Tibial nerve (tissue), 4 donors: ENCODE data around the gene MYBPC1.

Experiments
- CTCF ChIP-seq, 5 experiments: fragments of 200-600 bp in 3 of 5; fragments of 450-650 bp in 2 of 5; sonication (generic) in 3 of 5; IDR thresholded peaks; one replicate each; pipeline ENCODE4 v1.5.1; 2016 to 2019; ENCODE audit warnings: antibody characterized with exemption in 5 of 5, mild to moderate bottlenecking in 3 of 5, moderate library complexity in 2 of 5
- EP300 ChIP-seq, 2 donors: sonication (generic); formaldehyde crosslinking; IDR thresholded peaks; one replicate each; pipeline ENCODE4 v1.6.1; 2017; ENCODE audit warnings: antibody characterized with exemption in 2 of 2, mild to moderate bottlenecking in 1 of 2
- POLR2A ChIP-seq, 2 donors: fragments of 450-650 bp; IDR thresholded peaks; one replicate each; pipeline ENCODE4 v1.6.1; 2017; ENCODE audit warnings: antibody characterized with exemption in 2 of 2, mild to moderate bottlenecking in 2 of 2, moderate library complexity in 2 of 2

GRCh38 chr12:101609198-101609597 is 14.4 kb downstream of the MYBPC1 start:
- no peak for TF ChIP-seq EP300 (IDR thresholded peaks at IDR 0.05)
- no peak for TF ChIP-seq CTCF (IDR thresholded peaks at IDR 0.05)
- TF ChIP-seq POLR2A (IDR thresholded peaks at IDR 0.05), result no peak
